HG03521 (cell line): ENCODE measurements around the gene RPN1.

Experiments
- ATAC-seq: cut with Tn5 transposase; IDR thresholded peaks from one replicate; pipeline ENCODE4 v1.9.1; 2021; ENCODE audit warnings: mild to moderate bottlenecking, moderate library complexity; ENCODE audit not compliant: unreplicated experiment

The RPN1 gene

GRCh38 chr3:128585189-128585588 lies 65.4 kb downstream of the RPN1 start:
- ATAC-seq = no peak

DNA sequence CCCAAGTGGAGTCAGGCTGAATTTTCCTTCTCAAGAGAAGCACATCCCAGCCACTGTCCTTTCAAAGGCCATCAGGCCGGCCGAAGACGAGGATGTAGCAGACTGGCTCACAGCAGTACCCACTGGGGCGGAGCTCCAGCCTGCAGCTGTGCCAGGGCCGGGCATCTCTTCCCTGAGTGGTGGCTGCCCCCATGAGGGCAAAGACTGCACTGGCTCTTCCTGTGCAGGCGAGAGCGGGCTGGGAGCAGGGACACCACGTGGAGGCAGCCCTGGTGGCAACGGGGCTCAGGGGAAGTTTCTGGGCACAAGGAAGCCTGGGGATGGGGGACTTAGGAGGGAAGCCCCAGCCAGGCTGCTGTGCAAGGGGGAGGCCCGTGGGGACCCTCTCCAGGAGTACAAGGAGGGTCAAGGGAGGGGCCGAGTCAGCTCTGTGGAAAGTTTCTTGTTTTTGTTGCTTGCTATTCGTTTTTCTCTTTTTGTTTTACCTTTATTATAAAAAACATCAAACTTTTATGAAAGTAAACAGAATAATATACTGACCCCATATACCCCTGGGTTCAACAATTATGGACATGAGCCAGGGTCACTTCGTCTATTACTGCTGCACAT lies 66.1 kb downstream of the RPN1 start:
- ATAC-seq = no peak

GRCh38 chr3:128581566-128581965 lies 69.1 kb downstream of the RPN1 start:
- ATAC-seq = no peak

- no peak for ATAC-seq
Observed at GRCh38 chr3:128579927-128580326, 70.7 kb downstream of the RPN1 start.

DNA sequence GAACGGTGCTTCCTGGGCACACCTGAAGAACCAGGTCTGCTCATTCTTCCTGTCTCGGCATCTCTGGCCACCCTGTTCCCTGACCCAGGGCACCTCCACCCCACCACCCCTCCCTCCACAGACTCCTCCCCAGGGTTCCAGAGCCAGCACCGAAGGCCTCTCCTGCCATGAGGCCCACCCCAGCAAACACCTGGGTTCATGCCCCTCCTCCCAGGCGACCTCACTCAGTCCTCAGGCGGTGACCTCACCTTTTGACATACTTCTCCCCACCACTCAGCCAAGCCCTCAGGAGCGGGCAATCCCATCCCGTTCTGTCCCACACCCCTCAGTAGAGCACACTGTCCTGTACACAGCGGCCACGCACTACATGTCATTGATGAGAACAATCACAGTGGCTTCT lies 72.3 kb downstream of the RPN1 start:
- no peak for ATAC-seq

- no peak for ATAC-seq
Observed at GRCh38 chr3:128577711-128578110, 72.9 kb downstream of the RPN1 start.

DNA sequence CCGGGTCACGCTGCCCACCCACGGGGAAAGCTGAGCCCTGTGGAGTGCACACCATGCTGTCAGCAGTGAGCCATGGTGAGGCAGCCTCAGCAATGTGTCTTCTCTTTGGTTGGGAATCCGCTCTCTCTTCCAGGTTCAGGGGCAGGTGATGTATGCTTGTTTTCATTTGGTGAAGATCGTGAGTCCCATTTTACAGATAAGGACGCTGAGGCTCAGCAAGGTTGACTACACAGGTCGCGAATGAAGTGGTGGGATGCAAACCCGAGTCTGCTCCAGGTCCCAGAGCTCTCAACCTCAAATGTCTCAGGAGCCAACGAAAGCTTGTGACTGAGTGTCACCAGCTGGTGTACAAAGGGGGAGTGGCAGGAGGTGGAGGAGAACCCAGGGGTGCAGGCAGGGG lies 74.3 kb downstream of the RPN1 start:
- no peak for ATAC-seq

- ATAC-seq = no peak
Observed at GRCh38 chr3:128575777-128576176, 74.8 kb downstream of the RPN1 start.

- no peak for ATAC-seq
Observed at GRCh38 chr3:128573707-128574162, 76.9 kb downstream of the RPN1 start.

DNA sequence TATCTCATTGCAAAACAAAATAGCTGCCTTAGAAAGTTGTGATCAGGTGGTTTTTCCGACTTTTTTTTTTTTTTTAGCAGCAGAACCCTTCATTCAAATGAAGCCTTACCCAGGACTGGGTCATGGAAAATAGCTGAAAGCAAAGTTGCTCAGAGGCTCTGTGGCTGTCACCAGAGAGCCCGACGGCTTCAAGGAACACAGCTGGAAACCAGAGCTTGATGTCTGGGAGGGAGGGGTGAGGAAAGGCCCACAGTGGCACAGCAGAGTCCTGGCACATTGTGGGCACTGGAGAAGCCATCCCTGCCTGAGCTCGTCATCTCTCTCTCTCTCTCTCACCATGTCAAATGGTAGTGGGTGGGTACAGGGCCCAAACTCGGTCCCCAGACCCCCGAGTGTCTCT lies 77.5 kb downstream of the RPN1 start:
- ATAC-seq = no peak

DNA sequence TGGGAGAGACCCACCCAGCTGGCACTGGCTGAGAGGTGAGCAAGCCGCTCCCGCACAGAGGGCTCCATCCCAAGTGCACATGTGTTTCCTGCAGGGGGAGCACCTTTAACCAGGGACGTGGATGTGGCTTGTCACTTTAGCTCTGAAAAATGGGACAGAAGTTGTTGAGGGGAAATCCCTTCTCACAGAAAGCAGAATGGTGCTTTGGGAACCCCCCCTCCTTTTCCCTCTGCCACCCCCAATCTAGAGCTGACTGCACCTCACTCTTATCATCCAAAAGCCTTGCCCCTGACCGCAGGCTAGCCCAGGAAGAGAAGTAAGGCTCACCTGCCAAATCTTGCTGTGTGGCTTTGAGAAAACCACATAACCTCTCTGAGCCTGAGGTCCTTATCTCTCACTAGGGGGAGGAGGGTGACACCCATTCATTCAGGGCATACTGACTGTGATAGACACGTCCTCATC lies 77.9 kb downstream of the RPN1 start:
- no peak for ATAC-seq

DNA sequence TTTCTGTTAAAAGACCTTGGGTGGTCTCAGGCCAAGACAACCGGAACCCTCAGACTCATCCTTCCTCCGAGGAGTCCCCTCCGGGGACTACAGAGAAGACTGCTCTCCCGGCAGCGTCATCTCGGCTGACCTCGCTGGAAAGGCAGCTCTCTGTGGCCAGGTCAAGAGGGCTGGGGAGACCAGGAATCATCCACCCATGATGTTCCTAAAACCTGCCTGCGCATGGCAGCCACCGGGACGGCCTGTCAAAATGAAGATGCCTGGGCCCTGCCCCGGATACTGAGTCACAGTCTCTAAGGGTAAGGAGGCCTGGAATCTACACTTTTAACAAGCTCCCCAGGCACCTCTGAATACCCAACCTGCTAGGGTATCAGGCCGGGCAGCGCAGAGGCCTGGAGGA lies 78.6 kb downstream of the RPN1 start:
- no peak for ATAC-seq
